CD4-positive, alpha-beta T cell treated with Interleukin-10 for 1 hour (primary cell): ENCODE measurements around the gene WNT1.

Experiments
- DNase-seq: peaks from one replicate; pipeline ENCODE4 v3.0.0-alpha.2; 2020

Gene WNT1

GRCh38 chr12:48981757-48982157, 3.6 kb downstream of the WNT1 start:
- DNase-seq = no peak

- no peak for DNase-seq
Observed at GRCh38 chr12:48982397-48983080, 4.4 kb downstream of the WNT1 start.

- DNase-seq = no peak
Observed at GRCh38 chr12:48985475-48985897, 7.4 kb downstream of the WNT1 start.

- DNase-seq = no peak
Observed at GRCh38 chr12:48985901-48986300, 7.8 kb downstream of the WNT1 start.

GRCh38 chr12:48986720-48987291, 8.7 kb downstream of the WNT1 start:
- DNase-seq = no peak

GRCh38 chr12:48988030-48988649, 10.0 kb downstream of the WNT1 start:
- peak; percentile 77 for DNase-seq

- DNase-seq = no peak
Observed at GRCh38 chr12:48990552-48990951, 12.4 kb downstream of the WNT1 start.

- DNase-seq = no peak
Observed at GRCh38 chr12:48991247-48992050, 13.3 kb downstream of the WNT1 start.

GRCh38 chr12:48993787-48994186, 15.7 kb downstream of the WNT1 start:
- no peak for DNase-seq

GRCh38 chr12:48994224-48995085, 16.3 kb downstream of the WNT1 start:
- no peak for DNase-seq

GRCh38 chr12:48995086-48995879, 17.2 kb downstream of the WNT1 start:
- DNase-seq = peak; percentile 60

- peak; percentile 67 for DNase-seq
Observed at GRCh38 chr12:48996794-48997718, 18.9 kb downstream of the WNT1 start.

GRCh38 chr12:48997719-48998496, 19.8 kb downstream of the WNT1 start:
- DNase-seq = peak; percentile 42

GRCh38 chr12:48998497-48999353, 20.6 kb downstream of the WNT1 start:
- no peak for DNase-seq

GRCh38 chr12:48999371-49000131, 21.4 kb downstream of the WNT1 start, which contains the start of gene DDN:
TSS of gene DDN (minus strand) at chr12:48999375. CDS start at chr12:48999287, 88 bp downstream.
- DNase-seq = peak; percentile 44

- no peak for DNase-seq
Observed at GRCh38 chr12:49000346-49000745, 22.2 kb downstream of the WNT1 start.

- no peak for DNase-seq
Observed at GRCh38 chr12:49008943-49009342, 30.8 kb downstream of the WNT1 start.
